ENCODE measurements around the gene AK1. TPM values are rescaled to one million over a fixed set of nuclear protein-coding genes. Genes with fewer than 3 reads are reported as not detected.

Gene AK1
- total and polyA plus RNA-seq, 2 of the 13 experiments (the other 11 are each of a cell fraction or from before 2014, with no cell fraction given), result 19.1 to 32.8 TPM

DNA sequence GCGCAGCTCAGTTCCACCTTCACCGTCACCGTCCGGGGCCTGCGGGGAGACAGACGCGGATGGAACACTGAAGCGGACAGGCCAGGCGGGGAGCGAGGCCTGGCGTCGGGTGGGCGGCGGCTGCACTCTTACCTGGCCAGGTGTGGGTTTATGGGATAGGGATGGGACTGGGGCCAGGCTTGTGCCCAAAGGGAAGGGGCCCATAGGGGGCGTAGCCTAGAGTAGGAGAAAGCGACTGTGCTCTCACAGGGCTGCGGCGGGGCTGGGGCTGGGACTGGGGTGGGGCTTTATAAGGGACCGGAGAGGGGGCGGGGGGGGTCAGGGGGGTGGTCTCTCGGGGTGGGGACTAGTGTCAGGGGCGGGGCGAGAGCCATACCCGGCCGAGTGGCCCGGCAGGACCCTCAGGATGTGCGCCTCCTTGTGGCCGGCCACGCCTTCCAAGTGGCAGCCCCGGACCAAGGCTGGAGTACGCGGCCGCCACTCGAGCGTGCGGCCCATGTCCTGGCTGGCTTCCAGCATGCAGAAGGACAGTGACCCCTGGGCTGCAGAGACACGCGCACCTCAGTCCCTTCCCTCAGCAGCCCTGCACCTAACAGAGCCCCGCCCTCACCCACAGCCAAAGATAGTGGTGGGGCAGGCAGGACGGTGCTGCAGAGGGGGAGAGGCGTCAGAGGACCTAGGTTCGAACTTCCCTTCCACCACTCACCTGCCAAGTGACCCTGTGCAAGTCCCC is 52.0 kb downstream of the AK1 start (continued):
- TF ChIP-seq, protein P1, sequence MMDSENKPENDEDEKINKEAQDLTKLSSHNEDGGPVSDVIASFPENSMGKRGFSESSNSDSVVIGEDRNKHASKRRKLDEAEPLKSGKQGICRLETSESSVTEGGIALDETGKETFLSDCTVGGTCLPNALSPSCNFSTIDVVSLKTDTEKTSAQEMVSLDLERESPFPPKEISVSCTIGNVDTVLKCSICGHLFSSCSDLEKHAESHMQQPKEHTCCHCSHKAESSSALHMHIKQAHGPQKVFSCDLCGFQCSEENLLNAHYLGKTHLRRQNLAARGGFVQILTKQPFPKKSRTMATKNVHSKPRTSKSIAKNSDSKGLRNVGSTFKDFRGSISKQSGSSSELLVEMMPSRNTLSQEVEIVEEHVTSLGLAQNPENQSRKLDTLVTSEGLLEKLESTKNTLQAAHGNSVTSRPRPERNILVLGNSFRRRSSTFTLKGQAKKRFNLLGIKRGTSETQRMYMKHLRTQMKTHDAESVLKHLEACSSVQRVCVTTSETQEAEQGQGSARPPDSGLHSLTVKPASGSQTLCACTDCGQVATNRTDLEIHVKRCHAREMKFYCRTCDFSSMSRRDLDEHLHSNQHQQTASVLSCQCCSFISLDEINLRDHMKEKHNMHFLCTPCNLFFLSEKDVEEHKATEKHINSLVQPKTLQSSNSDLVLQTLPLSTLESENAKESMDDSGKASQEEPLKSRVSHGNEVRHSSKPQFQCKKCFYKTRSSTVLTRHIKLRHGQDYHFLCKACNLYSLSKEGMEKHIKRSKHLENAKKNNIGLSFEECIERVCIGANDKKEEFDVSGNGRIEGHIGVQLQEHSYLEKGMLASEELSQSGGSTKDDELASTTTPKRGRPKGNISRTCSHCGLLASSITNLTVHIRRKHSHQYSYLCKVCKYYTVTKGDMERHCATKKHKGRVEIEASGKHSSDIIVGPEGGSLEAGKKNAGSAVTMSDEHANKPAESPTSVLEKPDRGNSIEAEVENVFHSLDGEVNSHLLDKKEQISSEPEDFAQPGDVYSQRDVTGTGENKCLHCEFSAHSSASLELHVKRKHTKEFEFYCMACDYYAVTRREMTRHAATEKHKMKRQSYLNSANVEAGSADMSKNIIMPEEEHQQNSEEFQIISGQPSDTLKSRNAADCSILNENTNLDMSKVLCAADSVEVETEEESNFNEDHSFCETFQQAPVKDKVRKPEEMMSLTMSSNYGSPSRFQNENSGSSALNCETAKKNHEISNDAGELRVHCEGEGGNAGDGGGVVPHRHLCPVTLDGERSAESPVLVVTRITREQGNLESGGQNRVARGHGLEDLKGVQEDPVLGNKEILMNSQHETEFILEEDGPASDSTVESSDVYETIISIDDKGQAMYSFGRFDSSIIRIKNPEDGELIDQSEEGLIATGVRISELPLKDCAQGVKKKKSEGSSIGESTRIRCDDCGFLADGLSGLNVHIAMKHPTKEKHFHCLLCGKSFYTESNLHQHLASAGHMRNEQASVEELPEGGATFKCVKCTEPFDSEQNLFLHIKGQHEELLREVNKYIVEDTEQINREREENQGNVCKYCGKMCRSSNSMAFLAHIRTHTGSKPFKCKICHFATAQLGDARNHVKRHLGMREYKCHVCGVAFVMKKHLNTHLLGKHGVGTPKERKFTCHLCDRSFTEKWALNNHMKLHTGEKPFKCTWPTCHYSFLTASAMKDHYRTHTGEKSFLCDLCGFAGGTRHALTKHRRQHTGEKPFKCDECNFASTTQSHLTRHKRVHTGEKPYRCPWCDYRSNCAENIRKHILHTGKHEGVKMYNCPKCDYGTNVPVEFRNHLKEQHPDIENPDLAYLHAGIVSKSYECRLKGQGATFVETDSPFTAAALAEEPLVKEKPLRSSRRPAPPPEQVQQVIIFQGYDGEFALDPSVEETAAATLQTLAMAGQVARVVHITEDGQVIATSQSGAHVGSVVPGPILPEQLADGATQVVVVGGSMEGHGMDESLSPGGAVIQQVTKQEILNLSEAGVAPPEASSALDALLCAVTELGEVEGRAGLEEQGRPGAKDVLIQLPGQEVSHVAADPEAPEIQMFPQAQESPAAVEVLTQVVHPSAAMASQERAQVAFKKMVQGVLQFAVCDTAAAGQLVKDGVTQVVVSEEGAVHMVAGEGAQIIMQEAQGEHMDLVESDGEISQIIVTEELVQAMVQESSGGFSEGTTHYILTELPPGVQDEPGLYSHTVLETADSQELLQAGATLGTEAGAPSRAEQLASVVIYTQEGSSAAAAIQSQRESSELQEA (CRISPR knock-in tag; IDR thresholded peaks at IDR 0.05; ENCODE audit: not compliant biosample characterization), result no peak
- TF ChIP-seq ZC3H4 (CRISPR knock-in tag; IDR thresholded peaks at IDR 0.05; ENCODE audit: borderline replicate concordance) (no peak), FUBP1 (CRISPR knock-in tag; IDR thresholded peaks at IDR 0.05; ENCODE audit: borderline replicate concordance) (no peak), RBFOX2 (IDR thresholded peaks at IDR 0.05; ENCODE audit: low read depth, low read length) (peak; percentile 33; the same call in 1 of the 2 replicates), SP1 (IDR thresholded peaks at IDR 0.05) (no peak), SP1 (CRISPR knock-in tag; IDR thresholded peaks at IDR 0.05) (no peak), ZBTB20 (CRISPR knock-in tag; IDR thresholded peaks at IDR 0.05; ENCODE audit: borderline replicate concordance, low read depth) (no peak), ZNF44 (CRISPR knock-in tag; IDR thresholded peaks at IDR 0.05) (no peak), ZSCAN30 (CRISPR knock-in tag; IDR thresholded peaks at IDR 0.05) (no peak), ZNF383 (CRISPR knock-in tag; IDR thresholded peaks at IDR 0.05; ENCODE audit: borderline replicate concordance) (no peak), RELA (CRISPR knock-in tag; IDR thresholded peaks at IDR 0.05) (no peak), PHF20 (CRISPR knock-in tag; IDR thresholded peaks at IDR 0.05) (no peak), ZFY (CRISPR knock-in tag; IDR thresholded peaks at IDR 0.05) (peak; percentile 65), FOXP1 (IDR thresholded peaks at IDR 0.05) (no peak), FOXP1 (CRISPR knock-in tag; IDR thresholded peaks at IDR 0.05) (no peak), ZNF556 (CRISPR knock-in tag; IDR thresholded peaks at IDR 0.05; ENCODE audit: borderline replicate concordance) (0 out of 2 replicates have a peak, but pooled peaks have one; percentile 67), ZNF784 (CRISPR knock-in tag; IDR thresholded peaks at IDR 0.05; ENCODE audit: borderline replicate concordance) (no peak), MTF1 (CRISPR knock-in tag; IDR thresholded peaks at IDR 0.05) (no peak)
- TF ChIP-seq, protein P2, sequence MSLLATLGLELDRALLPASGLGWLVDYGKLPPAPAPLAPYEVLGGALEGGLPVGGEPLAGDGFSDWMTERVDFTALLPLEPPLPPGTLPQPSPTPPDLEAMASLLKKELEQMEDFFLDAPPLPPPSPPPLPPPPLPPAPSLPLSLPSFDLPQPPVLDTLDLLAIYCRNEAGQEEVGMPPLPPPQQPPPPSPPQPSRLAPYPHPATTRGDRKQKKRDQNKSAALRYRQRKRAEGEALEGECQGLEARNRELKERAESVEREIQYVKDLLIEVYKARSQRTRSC (CRISPR knock-in tag; IDR thresholded peaks at IDR 0.05; ENCODE audit: low read depth), result no peak

Measured in HepG2 (cell line).